ENCODE data around the gene TMEM14A. TPM values are rescaled to one million over a fixed set of nuclear protein-coding genes. Genes with fewer than 3 reads are reported as not detected.

Gene TMEM14A
- total RNA-seq, 2 experiments from 2014 or later: 3.4 TPM

GRCh38 chr6:52733172-52733571 is 62.3 kb downstream of the TMEM14A start:
- Mint-ChIP-seq H3K27me3 (no peaks in the 10 kb centered on the region), H3K27ac (no peak overlapping the region), H3K36me3 (ENCODE audit: low read depth) (no peaks in the 10 kb centered on the region), H3K4me3 (no peak overlapping the region), H3K9me3 (no peaks in the 10 kb centered on the region), H3K4me1 (ENCODE audit: low read depth) (no peaks in the 10 kb centered on the region)
- no peak for TF ChIP-seq CTCF (IDR thresholded peaks at IDR 0.05)
- no peaks in the 10 kb centered on the region for H3K36me3 ChIP-seq (ENCODE audit: insufficient read depth, low read length)
- H3K4me3 ChIP-seq (ENCODE audit: low read length): no peak overlapping the region
- no peak for ATAC-seq (ENCODE audit: poor library complexity)
- no peaks in the 10 kb centered on the region for H3K9me3 ChIP-seq (ENCODE audit: control insufficient read depth in 1 of 2, insufficient read depth in 1 of 2, low read length in 2 of 2)
- no peak overlapping the region for H3K27ac ChIP-seq (ENCODE audit: low read depth in 1 of 2, low read length in 2 of 2)
- H3K27me3 ChIP-seq (ENCODE audit: control insufficient read depth in 1 of 2, insufficient read depth in 2 of 2, low read length in 2 of 2): no peaks in the 10 kb centered on the region
- H3K4me1 ChIP-seq (ENCODE audit: insufficient read depth, low read length): no peaks in the 10 kb centered on the region
- ChIA-PET POLR2A (no interaction called here), CTCF (interaction anchor here (2.1 kb wide), 1 partner anchor 9 kb away, joined by 5 read pairs; no protein-coding TSS in a partner anchor)
- intact Hi-C loops (cut with DNase I, micrococcal nuclease): no loop called here
- DNase-seq: no peak

- Histone ChIP-seq H3K36me3 (ENCODE audit: insufficient read depth, low read length) (no peaks in the 10 kb centered on the region), H3K9me3 (ENCODE audit: control insufficient read depth in 1 of 2, insufficient read depth in 1 of 2, low read length in 2 of 2) (no peaks in the 10 kb centered on the region), H3K27ac (ENCODE audit: low read depth in 1 of 2, low read length in 2 of 2) (no peak overlapping the region), H3K4me3 (ENCODE audit: low read length) (no peak overlapping the region), H3K27me3 (ENCODE audit: control insufficient read depth in 1 of 2, insufficient read depth in 2 of 2, low read length in 2 of 2) (no peaks in the 10 kb centered on the region), H3K4me1 (ENCODE audit: insufficient read depth, low read length) (no peaks in the 10 kb centered on the region)
- H3K9me3 Mint-ChIP-seq: no peaks in the 10 kb centered on the region
- H3K4me1 Mint-ChIP-seq (ENCODE audit: low read depth): no peaks in the 10 kb centered on the region
- H3K4me3 Mint-ChIP-seq: no peak overlapping the region
- intact Hi-C loops (cut with DNase I, micrococcal nuclease): no loop called here
- CTCF ChIA-PET: interaction anchor here (2.1 kb wide), 1 partner anchor 10 kb away, joined by 5 read pairs; no protein-coding TSS in a partner anchor
- DNase-seq: no peak
- H3K27ac Mint-ChIP-seq: no peak overlapping the region
- ATAC-seq (ENCODE audit: poor library complexity): no peak
- POLR2A ChIA-PET: no interaction called here
- H3K27me3 Mint-ChIP-seq: no peaks in the 10 kb centered on the region
- TF ChIP-seq CTCF (IDR thresholded peaks at IDR 0.05): no peak
- H3K36me3 Mint-ChIP-seq (ENCODE audit: low read depth): no peaks in the 10 kb centered on the region
Observed at GRCh38 chr6:52734072-52734471, 63.2 kb downstream of the TMEM14A start.

GRCh38 chr6:52735071-52735470 is 64.2 kb downstream of the TMEM14A start:
- intact Hi-C loops (cut with DNase I, micrococcal nuclease): no loop called here
- Mint-ChIP-seq H3K4me1 (ENCODE audit: low read depth) (no peaks in the 10 kb centered on the region), H3K9me3 (no peaks in the 10 kb centered on the region), H3K4me3 (no peak overlapping the region), H3K27ac (no peak overlapping the region), H3K27me3 (no peaks in the 10 kb centered on the region), H3K36me3 (ENCODE audit: low read depth) (no peaks in the 10 kb centered on the region)
- DNase-seq (no peak), ATAC-seq (ENCODE audit: poor library complexity) (no peak)
- Histone ChIP-seq H3K27ac (ENCODE audit: low read depth in 1 of 2, low read length in 2 of 2) (no peak overlapping the region), H3K4me1 (ENCODE audit: insufficient read depth, low read length) (no peaks in the 10 kb centered on the region), H3K9me3 (ENCODE audit: control insufficient read depth in 1 of 2, insufficient read depth in 1 of 2, low read length in 2 of 2) (no peaks in the 10 kb centered on the region), H3K36me3 (ENCODE audit: insufficient read depth, low read length) (no peaks in the 10 kb centered on the region), H3K27me3 (ENCODE audit: control insufficient read depth in 1 of 2, insufficient read depth in 2 of 2, low read length in 2 of 2) (no peaks in the 10 kb centered on the region), H3K4me3 (ENCODE audit: low read length) (no peak overlapping the region)
- no peak for TF ChIP-seq CTCF (IDR thresholded peaks at IDR 0.05)
- CTCF ChIA-PET: no interaction called here
- POLR2A ChIA-PET: no interaction called here
